Stimulated activated CD4-positive, alpha-beta T cell treated with anti-CD3 and anti-CD28 coated beads, Interleukin-2, amount 100 ng/mL, for 48 hours (primary cell): ENCODE measurements around the gene CFAP107.
"Not testable (repeated sequence)": the region's sequence is repeated elsewhere in the genome, so short reads cannot be mapped to it uniquely, and the experiment has no call there.

Source experiments
- DNase-seq, 2 donors: peaks; one replicate each; pipeline ENCODE4 v3.0.0-alpha.2; 2020

The CFAP107 gene

DNA sequence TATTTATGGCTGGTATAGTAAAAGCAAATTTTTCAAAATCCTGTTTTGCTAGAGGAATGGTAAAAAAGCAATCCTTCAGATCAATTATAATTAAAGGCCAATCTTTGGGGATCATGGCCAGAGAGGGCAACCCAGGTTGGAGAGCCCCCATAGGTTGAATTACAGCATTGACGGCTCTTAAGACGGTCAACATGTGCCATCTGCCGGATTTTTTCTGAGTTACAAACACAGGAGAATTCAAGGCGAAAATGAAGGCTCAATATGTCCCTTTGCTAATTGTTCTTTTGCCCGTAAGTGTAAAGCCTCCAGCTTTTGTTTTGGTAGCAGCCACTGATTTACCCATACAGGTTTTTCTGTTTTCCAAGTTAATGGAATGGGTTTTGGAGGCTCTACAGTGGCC, 35.5 kb downstream of the CFAP107 start:
- not testable (repeated sequence) for DNase-seq

- DNase-seq: not testable (repeated sequence)
Observed at GRCh38 chr1:12783783-12784182, 37.8 kb downstream of the CFAP107 start.

- peak in 1 of 2 donors; percentile 5 for DNase-seq
Observed at GRCh38 chr1:12784729-12785128, 38.7 kb downstream of the CFAP107 start.

- DNase-seq: not testable (repeated sequence)
Observed at GRCh38 chr1:12791097-12791496, 45.1 kb downstream of the CFAP107 start, which contains the start of gene PRAMEF1. PRAMEF1 (plus strand) TSS chr1:12791397; CDS start chr1:12793228, 1,831 bp downstream.

- no peak for DNase-seq
Observed at GRCh38 chr1:12798911-12799310, 52.9 kb downstream of the CFAP107 start.

GRCh38 chr1:12799730-12800129, 53.7 kb downstream of the CFAP107 start:
- no peak for DNase-seq

GRCh38 chr1:12809933-12810332, 63.9 kb downstream of the CFAP107 start:
- no peak for DNase-seq

- DNase-seq: no peak
Observed at GRCh38 chr1:12810691-12811408, 64.8 kb downstream of the CFAP107 start.

- DNase-seq: no peak
Observed at GRCh38 chr1:12811409-12811784, 65.4 kb downstream of the CFAP107 start.
